Heart left ventricle (tissue), 13 donors: ENCODE results near the gene EXPH5.

ENCODE experiments used
- CTCF ChIP-seq, 12 donors: fragments of 200-600 bp; sonication (generic) in 4 of 12; IDR thresholded peaks; one replicate each; pipeline versions ENCODE4 v1.5.0 to v1.8.0; 2018 to 2022; ENCODE audit warnings: antibody characterized with exemption in 12 of 12, mild to moderate bottlenecking in 5 of 12
- POLR2A ChIP-seq, 2 donors: fragments of 450-650 bp; IDR thresholded peaks; one replicate each; pipeline ENCODE4 v1.6.1; 2017; ENCODE audit warnings: antibody characterized with exemption in 2 of 2, mild to moderate bottlenecking in 2 of 2, moderate library complexity in 2 of 2
- donor health status: ischemic (EF 13 %, LVEDD 7.1; RV severe dilation, severe dysfunction).
- donor health status: DM: no; HTN: yes; CAD: no.
- donor health status: DM: no; HTN: no; CAD: no.
- donor health status: ischemic (EF 25% LVEDD 6.9; RV normal size, moderate dysfunction).
- donor health status: ischemic (EF 25% LVEDD 5.7; RV mildly dilated, moderate dysfunction).
- donor health status: ischemic (EF 35%, LVEDD 5.7; RV mildly dilated, moderate dysfunction).
- donor health status: nonischemic (EF 11% LVEDD 7.7; RV severe dilation, severe dysfunction).
- donor health status: DM: yes; HTN: yes; CAD: no.
- donor health status: PGD.
- donor health status: ischemic (EF 29% LVEDD 5.4; RV normal size, mild dysfunction).
- donor health status: nonischemic (EF 23%, LVEDD 6.1; RV moderate dilation, normal function).

GRCh38 chr11:108599978-108600377, 6.4 kb upstream of the EXPH5 start:
- TF ChIP-seq POLR2A (IDR thresholded peaks at IDR 0.05) (no peak), CTCF (IDR thresholded peaks at IDR 0.05) (no peak)
